Lung (tissue), 12 donors: Measurements from ENCODE around the gene STON1. TPM values are rescaled to one million over a fixed set of nuclear protein-coding genes. Genes with fewer than 3 reads are reported as not detected.
A peak's percentile ranks its signal among the peaks of the same experiment; 100 is the strongest.

Experiments
- ATAC-seq: fragments of 200-7000 bp; cut with Tn5 transposase; one replicate; pipeline ENCODE4 v1.9.1; 2020; ENCODE audit warnings: moderate number of reproducible peaks; ENCODE audit not compliant: insufficient read depth, low FRiP score
- DNase-seq, 3 donors: peaks; one replicate each; pipeline ENCODE4 v3.0.0-alpha.2; 2013 to 2017
- H3K27ac ChIP-seq, 2 donors: one replicate each; pipeline ENCODE4 v1.5.1; 2013; ENCODE audit warnings: mild to moderate bottlenecking in 2 of 2, moderate library complexity in 2 of 2, control low read depth in 1 of 2, inconsistent platforms in 1 of 2, low read depth in 1 of 2, low read length in 1 of 2
- H3K27me3 ChIP-seq, 3 donors: one replicate each; pipeline ENCODE4 v1.5.1; 2013; ENCODE audit warnings: low read length in 2 of 3; ENCODE audit not compliant: control insufficient read depth in 3 of 3, insufficient read depth in 3 of 3
- H3K36me3 ChIP-seq, 4 donors: one replicate each; pipeline ENCODE4 v1.5.1; 2013; ENCODE audit warnings: low read length in 4 of 4, mild to moderate bottlenecking in 1 of 4, moderate library complexity in 1 of 4; ENCODE audit not compliant: control insufficient read depth in 4 of 4, insufficient read depth in 4 of 4
- H3K4me1 ChIP-seq, 5 donors: one replicate each; pipeline ENCODE4 v1.5.1; 2013; ENCODE audit warnings: low read length in 5 of 5, mild to moderate bottlenecking in 2 of 5, moderate library complexity in 1 of 5; ENCODE audit not compliant: control insufficient read depth in 5 of 5, insufficient read depth in 5 of 5
- H3K4me3 ChIP-seq: one replicate; pipeline ENCODE4 v1.5.1; 2013; ENCODE audit warnings: mild to moderate bottlenecking, control low read depth, moderate library complexity
- H3K9ac ChIP-seq, 2 donors: one replicate each; pipeline ENCODE4 v1.5.1; 2013; ENCODE audit warnings: low read length in 2 of 2, control low read depth in 1 of 2; ENCODE audit not compliant: insufficient read depth in 1 of 2
- H3K9me3 ChIP-seq, 4 donors: one replicate each; pipeline ENCODE4 v1.5.1; 2013; ENCODE audit warnings: low read length in 3 of 4, mild to moderate bottlenecking in 1 of 4, moderate library complexity in 1 of 4; ENCODE audit not compliant: control insufficient read depth in 4 of 4, insufficient read depth in 3 of 4
- CTCF ChIP-seq: IDR thresholded peaks from 2 replicates; pipeline ENCODE4 v1.5.1; 2012; ENCODE audit warnings: mild to moderate bottlenecking; ENCODE audit errors: control extremely low read depth, extremely low read depth
- WGBS, 2 donors: extraction: QIAGEN DNeasy Blood & Tissue Kit; methylation state at CpG; one replicate each; pipeline ENCODE4 v1.1.7; 2013; 5-methylcytosine and 5-hydroxymethylcytosine counted together
- polyA plus RNA-seq, 2 donors: library from polyadenylated mRNA; stranded (reverse); fragments of 200-250 nt; gene quantifications; one replicate each; pipeline ENCODE4 v1.2.1, GENCODE V29; 2013
- total RNA-seq, 2 donors: library from RNA; depleted of rRNA in 1 of 2; stranded (reverse); fragments of >200 nt in 1 of 2; gene quantifications; one replicate each; pipeline ENCODE4 v1.2.1, GENCODE V29; 2014 to 2021
- donor health status: control.
- donor health status: control.
- donor health status: Bipolar disorder and iron deficiency.
- donor health status: healthy.
- donor health status: DM: yes; HTN: yes; CAD: no.

Gene STON1
- total and polyA plus RNA-seq, 4 donors = 3.8 to 35.2 (median 10.5) TPM

GRCh38 chr2:48568547-48568946 is 38.6 kb downstream of the STON1 start:
- Histone ChIP-seq H3K4me1 (peaks cover 2 to 27% (median 5%) of the 10 kb centered on the region in 5 donors), H3K36me3 (no peaks in the 10 kb centered on the region), H3K27me3 (no peaks in the 10 kb centered on the region), H3K4me3 (no peak overlapping the region), H3K27ac (peak overlapping the region in 1 of 2 donors; percentile 2), H3K9ac (no peak overlapping the region), H3K9me3 (no peaks in the 10 kb centered on the region)
- 47 to 58% methylated on average over 4 of the region's 4 CpGs for WGBS, 2 donors
- no peak for DNase-seq
- peak; percentile 31 for ATAC-seq
- no peak for TF ChIP-seq CTCF

GRCh38 chr2:48569433-48569832 is 39.5 kb downstream of the STON1 start:
- no peak for ATAC-seq
- Histone ChIP-seq H3K9me3 (no peaks in the 10 kb centered on the region), H3K27me3 (no peaks in the 10 kb centered on the region), H3K4me1 (peaks cover 2 to 27% (median 5%) of the 10 kb centered on the region in 5 donors), H3K4me3 (no peak overlapping the region), H3K27ac (no peak overlapping the region), H3K36me3 (peaks cover 0 to 3% (median 0%) of the 10 kb centered on the region in 4 donors), H3K9ac (no peak overlapping the region)
- TF ChIP-seq CTCF = no peak
- DNase-seq = no peak

GRCh38 chr2:48572816-48573215 is 42.9 kb downstream of the STON1 start:
- no peak overlapping the region for H3K4me3 ChIP-seq
- no peaks in the 10 kb centered on the region for H3K27me3 ChIP-seq
- TF ChIP-seq CTCF = no peak
- H3K36me3 ChIP-seq = peaks cover 0 to 3% (median 0%) of the 10 kb centered on the region in 4 donors
- DNase-seq (peak; percentile 51 to 64 (median 62)), ATAC-seq (no peak)
- H3K27ac ChIP-seq = no peak overlapping the region
- 71 to 72% methylated on average over 5 of the region's 5 CpGs for WGBS, 2 donors
- no peaks in the 10 kb centered on the region for H3K9me3 ChIP-seq
- H3K9ac ChIP-seq = no peak overlapping the region
- peaks cover 0 to 14% (median 2%) of the 10 kb centered on the region in 5 donors for H3K4me1 ChIP-seq
